HepG2 (cell line): Measurements from ENCODE around the gene DNAJC13. TPM values are rescaled to one million over a fixed set of nuclear protein-coding genes. Genes with fewer than 3 reads are reported as not detected.

Source experiments
- ATAC-seq: fragments of 200-7000 bp; cut with Tn5 transposase; 3 replicates; pipeline ENCODE4 v1.9.1; 2020; ENCODE audit warnings: mild to moderate bottlenecking, moderate library complexity
- BruUV-seq: library from RNA; stranded (reverse); fragments of 400-500 nt; replicated peaks from 2 replicates; lab custom pipeline; 2021; lab: Mats Ljungman, UMichigan
- CTCF ChIA-PET: fragments of 300-600 bp; formaldehyde crosslinking; extraction: SDS; loops from one replicate; lab custom pipeline; 2021; ENCODE audit warnings: low total read pairs, inconsistent platforms, low intra/inter-chr PET ratio; lab: Yijun Ruan, JAX
- POLR2A ChIA-PET: fragments of 350-600 bp; sonication (Branson Sonifier 250); formaldehyde crosslinking; loops from one replicate; lab custom pipeline; 2020; ENCODE audit warnings: antibody characterized with exemption, inconsistent platforms; lab: Yijun Ruan, JAX
- DNase-seq: peaks from one replicate; pipeline ENCODE4 v3.0.0-alpha.2; 2015; ENCODE audit warnings: low spot score
- FAIRE-seq: peaks from 3 replicates; lab custom pipeline; 2011; peaks lifted over from hg19 to GRCh38; lab: Jason Lieb, UNC
- H2AFZ ChIP-seq: one replicate; pipeline ENCODE4 v1.6.1; 2011; ENCODE audit warnings: low read length, inconsistent platforms
- H3K27ac ChIP-seq: fragments of 300-600 bp; 3 replicates; pipeline ENCODE4 v1.8.0; 2011; ENCODE audit warnings: mixed run types, mild to moderate bottlenecking, mixed read lengths, low read length, inconsistent platforms; ENCODE audit not compliant: insufficient read depth; ENCODE audit errors: extremely low read length
- H3K27me3 ChIP-seq, 2 experiments: fragments of 200-600 bp in 1 of 2; 2 replicates in 1 of 2; 3 replicates in 1 of 2; pipeline versions ENCODE4 v1.6.0 to v1.8.0; 2011; ENCODE audit warnings: low read length in 2 of 2, mild to moderate bottlenecking in 2 of 2, moderate library complexity in 2 of 2, inconsistent platforms in 1 of 2; ENCODE audit not compliant: insufficient read depth in 2 of 2, control insufficient read depth in 1 of 2
- H3K36me3 ChIP-seq, 2 experiments: fragments of 200-600 bp in 1 of 2; replicated peaks in 1 of 2; 2 replicates in 1 of 2; 3 replicates in 1 of 2; pipeline versions ENCODE4 v1.5.1 to v1.8.0; 2011; ENCODE audit warnings: low read length in 2 of 2, inconsistent platforms in 1 of 2; ENCODE audit not compliant: insufficient read depth in 2 of 2, control insufficient read depth in 1 of 2
- H3K4me1 ChIP-seq: 2 replicates; pipeline ENCODE4 v1.5.1; 2012; ENCODE audit warnings: low read length, inconsistent platforms; ENCODE audit not compliant: insufficient read depth
- H3K4me2 ChIP-seq: 2 replicates; pipeline ENCODE4 v1.6.0; 2011; ENCODE audit warnings: low read depth, low read length, inconsistent platforms
- H3K4me3 ChIP-seq, 3 experiments: fragments of 200-600 bp in 1 of 3; sonication (generic), shearing (Covaris generic) in 1 of 3; replicated peaks in 1 of 3; 2 replicates each; pipeline ENCODE4 v1.5.1; 2011 to 2016; ENCODE audit warnings: low read length in 3 of 3, inconsistent platforms in 2 of 3, low read depth in 2 of 3, mild to moderate bottlenecking in 2 of 3, control low read depth in 1 of 3, mixed read lengths in 1 of 3; ENCODE audit not compliant: insufficient read depth in 1 of 3
- H3K79me2 ChIP-seq: one replicate; pipeline ENCODE4 v1.6.1; 2011; ENCODE audit warnings: low read length, inconsistent platforms; ENCODE audit not compliant: insufficient read depth
- H3K9ac ChIP-seq: 2 replicates; pipeline ENCODE4 v1.6.0; 2011; ENCODE audit warnings: mild to moderate bottlenecking, low read depth, low read length, inconsistent platforms; ENCODE audit not compliant: insufficient read depth
- H3K9me3 ChIP-seq: 2 replicates; pipeline ENCODE4 v1.5.1; 2012; ENCODE audit warnings: mild to moderate bottlenecking, low read length
- H4K20me1 ChIP-seq: 2 replicates; pipeline ENCODE4 v1.6.0; 2011; ENCODE audit warnings: inconsistent platforms, mild to moderate bottlenecking, low read length, moderate library complexity; ENCODE audit not compliant: insufficient read depth
- HDAC2 ChIP-seq: sonication (generic); formaldehyde crosslinking; IDR thresholded peaks from 2 replicates; pipeline ENCODE4 v1.4.0; 2020; ENCODE audit warnings: missing genetic modification reagents
- HMGA1 ChIP-seq: sonication (generic); formaldehyde crosslinking; conservative IDR thresholded peaks from 2 replicates; pipeline ENCODE4 v1.4.0; 2020; ENCODE audit warnings: missing genetic modification reagents
- HNF4A ChIP-seq: sonication (generic); formaldehyde crosslinking; IDR thresholded peaks from 2 replicates; pipeline ENCODE4 v1.4.0; 2020; ENCODE audit warnings: missing genetic modification reagents
- HNRNPK ChIP-seq: fragments of 200-400 bp; formaldehyde crosslinking; IDR thresholded peaks from 2 replicates; pipeline ENCODE4 v1.6.1; 2018; ENCODE audit warnings: low read length, low read depth, moderate library complexity, mild to moderate bottlenecking; ENCODE audit not compliant: poor library complexity, severe bottlenecking
- MEIS1 ChIP-seq: sonication (generic); formaldehyde crosslinking; IDR thresholded peaks from 2 replicates; pipeline ENCODE4 v1.9.0; 2021; ENCODE audit warnings: mild to moderate bottlenecking, missing genetic modification reagents, moderate library complexity, borderline replicate concordance
- NCOA1 ChIP-seq: sonication (generic); formaldehyde crosslinking; IDR thresholded peaks from 2 replicates; pipeline ENCODE4 v1.9.0; 2021; ENCODE audit warnings: missing genetic modification reagents
- NR2F1 ChIP-seq, 2 experiments: fragments of 450-650 bp in 1 of 2; formaldehyde crosslinking in 1 of 2; IDR thresholded peaks; 2 replicates each; pipeline versions ENCODE4 v1.5.0 to v1.6.1; 2016 to 2020; ENCODE audit warnings: mild to moderate bottlenecking in 1 of 2, missing compliant biosample characterization in 1 of 2, missing genetic modification reagents in 1 of 2, moderate library complexity in 1 of 2
- SIX4 ChIP-seq: sonication (generic); formaldehyde crosslinking; IDR thresholded peaks from 2 replicates; pipeline ENCODE4 v1.4.0; 2020; ENCODE audit warnings: missing genetic modification reagents
- ZNF264 ChIP-seq: sonication (generic); formaldehyde crosslinking; IDR thresholded peaks from 2 replicates; pipeline ENCODE4 v1.4.0; 2020; ENCODE audit warnings: missing genetic modification reagents
- ZNF432 ChIP-seq: sonication (generic); formaldehyde crosslinking; IDR thresholded peaks from 2 replicates; pipeline ENCODE4 v1.5.0; 2020; ENCODE audit warnings: missing genetic modification reagents, mild to moderate bottlenecking, borderline replicate concordance
- ZNF546 ChIP-seq: sonication (generic); formaldehyde crosslinking; conservative IDR thresholded peaks from 2 replicates; pipeline ENCODE4 v1.8.1; 2023; ENCODE audit warnings: mild to moderate bottlenecking, missing genetic modification reagents
- WGBS: methylation state at CpG from one replicate; pipeline ENCODE4 v1.1.6; 2017; ENCODE audit warnings: low lambda C conversion rate; 5-methylcytosine and 5-hydroxymethylcytosine counted together
- in situ Hi-C: cut with HindIII; loops from 2 replicates; pipeline ENCODE4 v1.10.0; 2017; ENCODE audit warnings: low pct_unique_long_range_greater_than_20kb; ENCODE audit not compliant: extremely low pct_ligation_motif_present
- intact Hi-C: fragments of 100-400 bp; cut with micrococcal nuclease; formaldehyde crosslinking; loops from one replicate; pipeline ENCODE4 v1.10.0; 2022; ENCODE audit not compliant: unreplicated experiment
- polyA plus RNA-seq, 8 experiments: library from polyadenylated mRNA; depleted of rRNA in 3 of 8; stranded (reverse) in 7 of 8; unstranded in 1 of 8; fragments of >200 nt; fragmentation: Illumina TruSeq in 4 of 8; extraction: Trizol in 4 of 8; gene quantifications; 2 replicates each; pipeline versions ENCODE4 v1.2.1 to v1.2.3, GENCODE V29; 2011 to 2016; ENCODE audit warnings: low read depth in 4 of 8, missing spikeins in 1 of 8, mixed read lengths in 1 of 8; ENCODE audit not compliant: insufficient read depth in 1 of 8
- total RNA-seq, 5 experiments: library from RNA; depleted of rRNA; stranded (reverse); fragments of >200 nt; fragmentation: Illumina TruSeq; extraction: Trizol; gene quantifications; 2 replicates each; pipeline ENCODE4 v1.2.3, GENCODE V29; 2016; ENCODE audit warnings: low read depth in 1 of 5
- TF ChIP-seq, protein P1 (sequence below): sonication (generic); formaldehyde crosslinking; IDR thresholded peaks from 2 replicates; pipeline ENCODE4 v1.4.0; 2020; ENCODE audit warnings: mild to moderate bottlenecking, missing genetic modification reagents

Gene DNAJC13
- total and polyA plus RNA-seq, 2 of the 13 experiments (the other 11 are each of a cell fraction or from before 2014, with no cell fraction given), result 9.1 to 26.2 TPM

DNA sequence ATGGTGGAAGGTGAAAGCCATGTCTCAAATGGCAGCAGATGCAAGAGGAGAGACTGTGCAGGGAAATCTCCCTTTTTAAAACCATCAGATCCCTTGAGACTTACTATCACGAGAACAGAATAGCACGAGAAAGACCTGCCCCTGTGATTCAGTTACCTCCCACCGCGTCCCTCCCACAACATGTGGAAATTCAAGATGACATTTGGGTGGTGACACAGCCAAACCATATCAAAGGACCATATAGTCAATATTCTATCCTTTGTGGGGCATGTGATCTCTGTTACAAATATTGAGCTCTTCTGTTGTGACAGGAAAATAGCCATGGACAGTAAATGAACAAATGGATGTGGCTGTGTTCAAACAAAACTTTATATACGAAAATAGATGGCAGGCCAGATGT is 102.6 kb downstream of the DNAJC13 start:
- H3K27ac ChIP-seq, result no peak overlapping the region
- no peak for FAIRE-seq
- no peaks in the 10 kb centered on the region for H3K79me2 ChIP-seq
- H3K27me3 ChIP-seq, result no peaks in the 10 kb centered on the region
- no peak for DNase-seq
- no TSS peak for BruUV-seq
- no peaks in the 10 kb centered on the region for H4K20me1 ChIP-seq
- no peaks in the 10 kb centered on the region for H3K4me1 ChIP-seq
- ATAC-seq, result no peak
- ChIA-PET POLR2A (no interaction called here), CTCF (no interaction called here)
- no peak for TF ChIP-seq HMGA1 (CRISPR knock-in tag)
- TF ChIP-seq ZNF264 (CRISPR knock-in tag), result no peak
- no peak for TF ChIP-seq HNRNPK
- no peak for TF ChIP-seq HDAC2
- no peak for TF ChIP-seq NR2F1 (CRISPR knock-in tag; IDR thresholded peaks at IDR 0.05)
- H3K9ac ChIP-seq, result no peak overlapping the region
- intact Hi-C loops (no loop called here), in situ Hi-C loops (no loop called here)
- no peaks in the 10 kb centered on the region for H3K9me3 ChIP-seq
- H3K4me2 ChIP-seq, result no peak overlapping the region
- peaks cover 0 to 25% of the 10 kb centered on the region in 2 experiments for H3K36me3 ChIP-seq
- no peak overlapping the region for H2AFZ ChIP-seq
- WGBS, result 88% methylated on average over 5 of the region's 5 CpGs
- no peak overlapping the region for H3K4me3 ChIP-seq

DNA sequence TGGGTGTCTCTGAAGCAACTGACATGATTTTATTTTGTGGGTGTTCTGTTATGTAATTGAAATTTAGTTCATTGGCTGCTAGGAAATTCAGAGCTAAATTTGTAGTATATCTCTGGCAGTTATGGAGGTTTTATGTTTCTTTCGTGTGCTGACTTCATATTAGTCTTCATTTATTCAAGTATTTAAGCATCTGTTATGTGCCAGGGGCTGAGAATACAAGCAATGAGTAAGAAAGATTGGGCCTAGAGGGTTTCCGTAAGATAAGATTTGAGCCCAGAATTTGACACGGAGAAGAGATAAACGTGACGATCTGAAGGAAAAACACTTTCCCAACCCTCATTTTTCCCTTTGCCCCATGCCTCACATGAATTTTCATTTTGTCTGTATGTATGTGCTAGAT is 104.6 kb downstream of the DNAJC13 start:
- H3K36me3 ChIP-seq, result peaks cover 4 to 30% of the 10 kb centered on the region in 2 experiments
- no peaks in the 10 kb centered on the region for H4K20me1 ChIP-seq
- no TSS peak for BruUV-seq
- H2AFZ ChIP-seq, result no peak overlapping the region
- ChIA-PET CTCF (no interaction called here), POLR2A (no interaction called here)
- no peaks in the 10 kb centered on the region for H3K79me2 ChIP-seq
- H3K9me3 ChIP-seq, result no peaks in the 10 kb centered on the region
- in situ Hi-C loops, result no loop called here
- no peak for ATAC-seq
- no peak overlapping the region for H3K4me3 ChIP-seq
- no peak for DNase-seq
- H3K9ac ChIP-seq, result no peak overlapping the region
- no peaks in the 10 kb centered on the region for H3K4me1 ChIP-seq
- intact Hi-C loops, result no loop called here
- no peak overlapping the region for H3K4me2 ChIP-seq
- WGBS, result 93% methylated on average over 5 of the region's 5 CpGs
- H3K27ac ChIP-seq, result no peak overlapping the region
- H3K27me3 ChIP-seq, result no peaks in the 10 kb centered on the region
- FAIRE-seq, result no peak
- no peak for TF ChIP-seq NCOA1 (CRISPR knock-in tag)
- TF ChIP-seq, protein P1, sequence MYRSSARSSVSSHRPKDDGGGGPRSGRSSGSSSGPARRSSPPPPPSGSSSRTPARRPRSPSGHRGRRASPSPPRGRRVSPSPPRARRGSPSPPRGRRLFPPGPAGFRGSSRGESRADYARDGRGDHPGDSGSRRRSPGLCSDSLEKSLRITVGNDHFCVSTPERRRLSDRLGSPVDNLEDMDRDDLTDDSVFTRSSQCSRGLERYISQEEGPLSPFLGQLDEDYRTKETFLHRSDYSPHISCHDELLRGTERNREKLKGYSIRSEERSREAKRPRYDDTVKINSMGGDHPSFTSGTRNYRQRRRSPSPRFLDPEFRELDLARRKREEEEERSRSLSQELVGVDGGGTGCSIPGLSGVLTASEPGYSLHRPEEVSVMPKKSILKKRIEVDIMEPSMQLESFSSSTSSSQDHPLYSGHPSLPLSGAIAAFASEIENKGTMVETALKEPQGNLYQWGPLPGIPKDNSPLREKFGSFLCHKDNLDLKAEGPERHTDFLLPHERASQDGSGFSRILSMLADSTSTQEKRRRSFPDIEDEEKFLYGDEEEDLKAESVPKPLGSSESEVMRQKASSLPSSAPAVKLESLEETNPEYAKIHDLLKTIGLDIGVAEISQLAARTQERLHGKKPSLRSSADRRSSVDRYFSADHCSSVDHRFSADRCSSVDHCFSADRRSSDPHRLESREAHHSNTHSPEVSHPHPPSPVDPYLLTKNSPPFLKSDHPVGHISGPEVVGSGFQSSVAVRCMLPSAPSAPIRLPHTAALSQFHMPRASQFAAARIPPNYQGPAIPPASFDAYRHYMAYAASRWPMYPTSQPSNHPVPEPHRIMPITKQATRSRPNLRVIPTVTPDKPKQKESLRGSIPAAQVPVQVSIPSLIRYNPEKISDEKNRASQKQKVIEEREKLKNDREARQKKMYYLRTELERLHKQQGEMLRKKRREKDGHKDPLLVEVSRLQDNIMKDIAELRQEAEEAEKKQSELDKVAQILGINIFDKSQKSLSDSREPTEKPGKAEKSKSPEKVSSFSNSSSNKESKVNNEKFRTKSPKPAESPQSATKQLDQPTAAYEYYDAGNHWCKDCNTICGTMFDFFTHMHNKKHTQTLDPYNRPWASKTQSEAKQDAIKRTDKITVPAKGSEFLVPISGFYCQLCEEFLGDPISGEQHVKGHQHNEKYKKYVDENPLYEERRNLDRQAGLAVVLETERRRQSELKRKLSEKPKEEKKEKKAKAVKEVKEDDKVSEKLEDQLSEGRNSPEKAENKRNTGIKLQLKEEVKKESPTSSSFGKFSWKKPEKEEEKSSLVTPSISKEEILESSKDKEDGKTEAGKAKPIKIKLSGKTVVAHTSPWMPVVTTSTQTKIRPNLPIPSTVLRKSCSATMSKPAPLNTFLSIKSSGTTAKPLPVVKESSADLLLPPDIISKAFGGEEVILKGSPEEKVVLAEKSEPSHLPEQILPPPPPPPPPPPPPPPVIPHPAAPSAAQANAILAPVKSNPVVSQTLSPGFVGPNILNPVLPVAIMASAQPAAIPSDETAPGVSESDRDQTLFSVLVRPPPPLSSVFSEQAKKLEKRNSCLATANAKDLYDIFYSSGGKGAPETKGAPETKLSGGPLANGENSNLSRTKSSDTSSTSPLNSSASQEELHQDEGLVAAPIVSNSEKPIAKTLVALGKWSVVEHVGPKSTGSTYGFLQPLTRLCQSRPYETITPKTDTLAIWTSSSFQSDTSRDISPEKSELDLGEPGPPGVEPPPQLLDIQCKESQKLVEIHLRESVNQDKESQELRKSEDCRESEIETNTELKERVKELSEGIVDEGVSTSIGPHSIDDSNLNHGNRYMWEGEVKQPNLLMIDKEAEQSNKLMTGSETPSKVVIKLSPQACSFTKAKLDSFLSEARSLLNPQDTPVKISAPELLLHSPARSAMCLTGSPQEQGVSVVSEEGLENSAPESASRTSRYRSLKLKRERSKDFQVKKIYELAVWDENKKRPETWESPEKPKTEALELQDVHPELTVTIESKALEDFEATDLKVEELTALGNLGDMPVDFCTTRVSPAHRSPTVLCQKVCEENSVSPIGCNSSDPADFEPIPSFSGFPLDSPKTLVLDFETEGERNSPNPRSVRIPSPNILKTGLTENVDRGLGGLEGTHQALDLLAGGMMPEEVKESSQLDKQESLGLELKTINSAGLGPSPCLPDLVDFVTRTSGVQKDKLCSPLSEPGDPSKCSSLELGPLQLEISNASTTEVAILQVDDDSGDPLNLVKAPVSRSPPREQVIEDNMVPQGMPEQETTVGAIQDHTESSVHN (CRISPR knock-in tag), result no peak
- TF ChIP-seq MEIS1 (CRISPR knock-in tag), result no peak
- no peak for TF ChIP-seq ZNF432 (CRISPR knock-in tag)
- no peak for TF ChIP-seq SIX4 (CRISPR knock-in tag)
- no peak for TF ChIP-seq HNF4A (CRISPR knock-in tag)
- no peak for TF ChIP-seq ZNF546 (CRISPR knock-in tag)
